Liver (tissue), 9 donors: ENCODE data around the gene COMMD1. TPM values are rescaled to one million over a fixed set of nuclear protein-coding genes. Genes with fewer than 3 reads are reported as not detected.

Experiments
- DNase-seq: peaks from one replicate; pipeline ENCODE4 v3.0.0-alpha.2; 2017; ENCODE audit warnings: low spot score
- H3K27ac ChIP-seq, 2 donors: one replicate each; pipeline ENCODE4 v1.7.0; 2013; ENCODE audit warnings: inconsistent platforms in 2 of 2, low read length in 2 of 2, control low read depth in 1 of 2, low read depth in 1 of 2, mild to moderate bottlenecking in 1 of 2
- H3K27me3 ChIP-seq, 4 donors: one replicate each; pipeline versions ENCODE4 v1.6.1 to v1.7.0; 2013; ENCODE audit warnings: low read length in 3 of 4, inconsistent platforms in 1 of 4, mild to moderate bottlenecking in 1 of 4, moderate library complexity in 1 of 4; ENCODE audit not compliant: control insufficient read depth in 4 of 4, insufficient read depth in 4 of 4
- H3K36me3 ChIP-seq, 4 donors: one replicate each; pipeline versions ENCODE4 v1.6.1 to v1.7.0; 2013; ENCODE audit warnings: low read length in 3 of 4, mild to moderate bottlenecking in 3 of 4, low read depth in 1 of 4, moderate library complexity in 1 of 4; ENCODE audit not compliant: control insufficient read depth in 4 of 4, insufficient read depth in 3 of 4
- H3K4me1 ChIP-seq, 4 donors: one replicate each; pipeline versions ENCODE4 v1.6.1 to v1.7.0; 2013; ENCODE audit warnings: low read length in 3 of 4, mild to moderate bottlenecking in 3 of 4, moderate library complexity in 1 of 4; ENCODE audit not compliant: control insufficient read depth in 4 of 4, insufficient read depth in 4 of 4
- H3K4me3 ChIP-seq, 3 donors: one replicate each; pipeline versions ENCODE4 v1.6.1 to v1.7.0; 2013; ENCODE audit warnings: low read length in 3 of 3, control low read depth in 1 of 3, low read depth in 1 of 3, mild to moderate bottlenecking in 1 of 3
- H3K9ac ChIP-seq, 2 donors: one replicate each; pipeline ENCODE4 v1.7.0; 2013; ENCODE audit warnings: low read length in 2 of 2, mild to moderate bottlenecking in 2 of 2, moderate library complexity in 2 of 2, control low read depth in 1 of 2, low read depth in 1 of 2
- H3K9me3 ChIP-seq, 4 donors: one replicate each; pipeline versions ENCODE4 v1.6.1 to v1.7.0; 2013; ENCODE audit warnings: low read length in 3 of 4; ENCODE audit not compliant: control insufficient read depth in 4 of 4
- EGR1 ChIP-seq, 2 donors: IDR thresholded peaks; 2 replicates each; pipeline ENCODE4 v1.6.1; 2016 to 2018; ENCODE audit warnings: antibody characterized with exemption in 2 of 2, low read depth in 2 of 2
- FOXA1 ChIP-seq: IDR thresholded peaks from 2 replicates; pipeline ENCODE4 v1.6.1; 2016; ENCODE audit warnings: antibody characterized with exemption
- FOXA2 ChIP-seq: IDR thresholded peaks from 2 replicates; pipeline ENCODE4 v1.6.1; 2016; ENCODE audit warnings: antibody characterized with exemption
- GABPA ChIP-seq, 2 donors: IDR thresholded peaks in 1 of 2; conservative IDR thresholded peaks in 1 of 2; 2 replicates each; pipeline ENCODE4 v1.6.1; 2016; ENCODE audit warnings: antibody characterized with exemption in 2 of 2, mild to moderate bottlenecking in 1 of 2, moderate library complexity in 1 of 2
- HNF4A ChIP-seq, 2 donors: conservative IDR thresholded peaks; 2 replicates each; pipeline ENCODE4 v1.6.1; 2016; ENCODE audit warnings: antibody characterized with exemption in 2 of 2, mild to moderate bottlenecking in 2 of 2
- HNF4G ChIP-seq: IDR thresholded peaks from 2 replicates; pipeline ENCODE4 v1.6.1; 2016; ENCODE audit warnings: antibody characterized with exemption
- JUND ChIP-seq, 2 donors: IDR thresholded peaks; 2 replicates each; pipeline ENCODE4 v1.6.1; 2016; ENCODE audit warnings: antibody characterized with exemption in 2 of 2
- NR2F2 ChIP-seq: IDR thresholded peaks from 2 replicates; pipeline ENCODE4 v1.6.1; 2016; ENCODE audit warnings: antibody characterized with exemption
- RAD21 ChIP-seq, 2 donors: IDR thresholded peaks; 2 replicates each; pipeline ENCODE4 v1.6.1; 2016; ENCODE audit warnings: antibody characterized with exemption in 2 of 2, mild to moderate bottlenecking in 2 of 2
- RXRA ChIP-seq, 2 donors: IDR thresholded peaks; 2 replicates each; pipeline ENCODE4 v1.6.1; 2017 to 2018; ENCODE audit warnings: antibody characterized with exemption in 2 of 2, mild to moderate bottlenecking in 1 of 2
- SP1 ChIP-seq: IDR thresholded peaks from 2 replicates; pipeline ENCODE4 v1.6.1; 2018; ENCODE audit warnings: antibody characterized with exemption, mild to moderate bottlenecking
- YY1 ChIP-seq: IDR thresholded peaks from 2 replicates; pipeline ENCODE4 v1.6.1; 2016; ENCODE audit warnings: antibody characterized with exemption, mild to moderate bottlenecking
- WGBS: extraction: QIAGEN DNeasy Blood & Tissue Kit; methylation state at CpG from one replicate; pipeline ENCODE4 v1.1.7; 2013; 5-methylcytosine and 5-hydroxymethylcytosine counted together
- polyA plus RNA-seq, 2 donors: library from polyadenylated mRNA; stranded (reverse) in 1 of 2; unstranded in 1 of 2; fragments of 200-250 nt in 1 of 2; fragments of >200 nt in 1 of 2; fragmentation: Nextera tagmentation in 1 of 2; extraction: Ambion mirVana in 1 of 2; gene quantifications; one replicate each; pipeline versions ENCODE4 v1.2.1 to v1.2.3, GENCODE V29; 2013 to 2015
- total RNA-seq, 2 donors: library from RNA; depleted of rRNA; stranded (reverse); fragments of >200 nt; gene quantifications; one replicate each; pipeline ENCODE4 v1.2.3, GENCODE V29; 2014
- TF ChIP-seq, protein P1 (sequence below): IDR thresholded peaks from 2 replicates; pipeline ENCODE4 v1.6.1; 2016; ENCODE audit warnings: antibody characterized with exemption
- TF ChIP-seq, protein P2 (sequence below): IDR thresholded peaks from 2 replicates; pipeline ENCODE4 v1.6.1; 2016; ENCODE audit warnings: antibody characterized with exemption, mild to moderate bottlenecking
- TF ChIP-seq, protein P3 (sequence below): IDR thresholded peaks from 2 replicates; pipeline ENCODE4 v1.6.1; 2016; ENCODE audit warnings: antibody characterized with exemption
- TF ChIP-seq, protein P4 (sequence below): fragments of 150-350 bp; IDR thresholded peaks from 2 replicates; pipeline ENCODE4 v1.5.1; 2017; ENCODE audit warnings: improper control_type of control experiment, low read depth, low read length; ENCODE audit not compliant: missing input control
- donor health status: healthy.
- donor health status: healthy.
- donor health status: healthy.
- donor health status: healthy.
- donor health status: healthy.

COMMD1 gene
- total and polyA plus RNA-seq, 4 donors, result 17.4 to 47.9 (median 20.7) TPM

DNA sequence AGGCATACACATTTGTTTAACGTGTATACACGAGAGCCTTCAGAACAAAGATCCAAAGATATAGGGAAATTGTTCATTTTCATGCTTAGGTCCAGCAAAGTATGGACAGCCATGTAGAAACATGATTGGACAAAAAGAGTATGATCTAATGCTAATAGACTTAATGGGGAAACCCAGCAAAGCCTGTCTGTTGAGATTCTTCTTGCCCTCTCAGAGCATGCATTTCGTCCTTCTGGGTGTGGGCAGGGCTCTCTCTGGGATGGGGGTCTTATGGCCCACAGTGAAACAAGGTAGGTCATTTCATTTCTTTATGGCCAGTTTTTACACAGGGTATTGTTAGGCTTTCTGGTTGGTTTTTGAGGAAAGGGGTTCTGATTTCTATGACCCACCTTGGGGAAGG is 124.4 kb downstream of the COMMD1 start:
- Histone ChIP-seq H3K4me3 (no peak overlapping the region), H3K27ac (no peak overlapping the region), H3K36me3 (no peaks in the 10 kb centered on the region), H3K9ac (no peak overlapping the region), H3K27me3 (no peaks in the 10 kb centered on the region), H3K4me1 (no peaks in the 10 kb centered on the region), H3K9me3 (no peaks in the 10 kb centered on the region)
- DNase-seq, result no peak
- WGBS, result 96% methylated on average over 3 of the region's 3 CpGs
- TF ChIP-seq, protein P1, sequence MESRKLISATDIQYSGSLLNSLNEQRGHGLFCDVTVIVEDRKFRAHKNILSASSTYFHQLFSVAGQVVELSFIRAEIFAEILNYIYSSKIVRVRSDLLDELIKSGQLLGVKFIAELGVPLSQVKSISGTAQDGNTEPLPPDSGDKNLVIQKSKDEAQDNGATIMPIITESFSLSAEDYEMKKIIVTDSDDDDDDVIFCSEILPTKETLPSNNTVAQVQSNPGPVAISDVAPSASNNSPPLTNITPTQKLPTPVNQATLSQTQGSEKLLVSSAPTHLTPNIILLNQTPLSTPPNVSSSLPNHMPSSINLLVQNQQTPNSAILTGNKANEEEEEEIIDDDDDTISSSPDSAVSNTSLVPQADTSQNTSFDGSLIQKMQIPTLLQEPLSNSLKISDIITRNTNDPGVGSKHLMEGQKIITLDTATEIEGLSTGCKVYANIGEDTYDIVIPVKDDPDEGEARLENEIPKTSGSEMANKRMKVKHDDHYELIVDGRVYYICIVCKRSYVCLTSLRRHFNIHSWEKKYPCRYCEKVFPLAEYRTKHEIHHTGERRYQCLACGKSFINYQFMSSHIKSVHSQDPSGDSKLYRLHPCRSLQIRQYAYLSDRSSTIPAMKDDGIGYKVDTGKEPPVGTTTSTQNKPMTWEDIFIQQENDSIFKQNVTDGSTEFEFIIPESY, result no peak
- TF ChIP-seq, protein P2, sequence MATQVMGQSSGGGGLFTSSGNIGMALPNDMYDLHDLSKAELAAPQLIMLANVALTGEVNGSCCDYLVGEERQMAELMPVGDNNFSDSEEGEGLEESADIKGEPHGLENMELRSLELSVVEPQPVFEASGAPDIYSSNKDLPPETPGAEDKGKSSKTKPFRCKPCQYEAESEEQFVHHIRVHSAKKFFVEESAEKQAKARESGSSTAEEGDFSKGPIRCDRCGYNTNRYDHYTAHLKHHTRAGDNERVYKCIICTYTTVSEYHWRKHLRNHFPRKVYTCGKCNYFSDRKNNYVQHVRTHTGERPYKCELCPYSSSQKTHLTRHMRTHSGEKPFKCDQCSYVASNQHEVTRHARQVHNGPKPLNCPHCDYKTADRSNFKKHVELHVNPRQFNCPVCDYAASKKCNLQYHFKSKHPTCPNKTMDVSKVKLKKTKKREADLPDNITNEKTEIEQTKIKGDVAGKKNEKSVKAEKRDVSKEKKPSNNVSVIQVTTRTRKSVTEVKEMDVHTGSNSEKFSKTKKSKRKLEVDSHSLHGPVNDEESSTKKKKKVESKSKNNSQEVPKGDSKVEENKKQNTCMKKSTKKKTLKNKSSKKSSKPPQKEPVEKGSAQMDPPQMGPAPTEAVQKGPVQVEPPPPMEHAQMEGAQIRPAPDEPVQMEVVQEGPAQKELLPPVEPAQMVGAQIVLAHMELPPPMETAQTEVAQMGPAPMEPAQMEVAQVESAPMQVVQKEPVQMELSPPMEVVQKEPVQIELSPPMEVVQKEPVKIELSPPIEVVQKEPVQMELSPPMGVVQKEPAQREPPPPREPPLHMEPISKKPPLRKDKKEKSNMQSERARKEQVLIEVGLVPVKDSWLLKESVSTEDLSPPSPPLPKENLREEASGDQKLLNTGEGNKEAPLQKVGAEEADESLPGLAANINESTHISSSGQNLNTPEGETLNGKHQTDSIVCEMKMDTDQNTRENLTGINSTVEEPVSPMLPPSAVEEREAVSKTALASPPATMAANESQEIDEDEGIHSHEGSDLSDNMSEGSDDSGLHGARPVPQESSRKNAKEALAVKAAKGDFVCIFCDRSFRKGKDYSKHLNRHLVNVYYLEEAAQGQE, result no peak
- TF ChIP-seq JUND (IDR thresholded peaks at IDR 0.05) (no peak), RAD21 (IDR thresholded peaks at IDR 0.05) (no peak), NR2F2 (no peak), YY1 (no peak), HNF4G (no peak), SP1 (no peak), HNF4A (conservative IDR thresholded peaks at IDR 0.05) (no peak), EGR1 (IDR thresholded peaks at IDR 0.05; ENCODE audit: low read depth in 2 of 2) (no peak)
- TF ChIP-seq, protein P3, sequence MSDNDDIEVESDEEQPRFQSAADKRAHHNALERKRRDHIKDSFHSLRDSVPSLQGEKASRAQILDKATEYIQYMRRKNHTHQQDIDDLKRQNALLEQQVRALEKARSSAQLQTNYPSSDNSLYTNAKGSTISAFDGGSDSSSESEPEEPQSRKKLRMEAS, result no peak
- TF ChIP-seq, protein P4, sequence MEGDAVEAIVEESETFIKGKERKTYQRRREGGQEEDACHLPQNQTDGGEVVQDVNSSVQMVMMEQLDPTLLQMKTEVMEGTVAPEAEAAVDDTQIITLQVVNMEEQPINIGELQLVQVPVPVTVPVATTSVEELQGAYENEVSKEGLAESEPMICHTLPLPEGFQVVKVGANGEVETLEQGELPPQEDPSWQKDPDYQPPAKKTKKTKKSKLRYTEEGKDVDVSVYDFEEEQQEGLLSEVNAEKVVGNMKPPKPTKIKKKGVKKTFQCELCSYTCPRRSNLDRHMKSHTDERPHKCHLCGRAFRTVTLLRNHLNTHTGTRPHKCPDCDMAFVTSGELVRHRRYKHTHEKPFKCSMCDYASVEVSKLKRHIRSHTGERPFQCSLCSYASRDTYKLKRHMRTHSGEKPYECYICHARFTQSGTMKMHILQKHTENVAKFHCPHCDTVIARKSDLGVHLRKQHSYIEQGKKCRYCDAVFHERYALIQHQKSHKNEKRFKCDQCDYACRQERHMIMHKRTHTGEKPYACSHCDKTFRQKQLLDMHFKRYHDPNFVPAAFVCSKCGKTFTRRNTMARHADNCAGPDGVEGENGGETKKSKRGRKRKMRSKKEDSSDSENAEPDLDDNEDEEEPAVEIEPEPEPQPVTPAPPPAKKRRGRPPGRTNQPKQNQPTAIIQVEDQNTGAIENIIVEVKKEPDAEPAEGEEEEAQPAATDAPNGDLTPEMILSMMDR, result no peak

DNA sequence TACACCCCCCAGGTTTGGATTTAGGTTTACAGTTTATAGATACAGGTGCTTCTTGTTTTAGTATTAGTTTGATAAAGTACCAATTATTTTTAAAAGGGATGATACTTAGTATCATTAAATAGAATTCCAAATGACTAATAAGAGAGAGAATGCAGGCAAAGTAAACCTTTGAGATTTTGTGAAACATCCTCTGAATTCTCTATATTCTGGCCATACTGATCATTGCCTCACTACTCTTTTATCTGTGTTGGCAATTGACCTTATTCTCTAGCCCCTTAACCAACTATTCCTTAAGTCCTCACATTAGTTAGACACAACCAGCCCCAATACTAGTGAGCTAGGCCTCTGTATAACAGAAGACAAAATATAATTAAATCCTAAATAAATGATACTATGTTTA is 125.4 kb downstream of the COMMD1 start:
- Histone ChIP-seq H3K9ac (no peak overlapping the region), H3K4me3 (no peak overlapping the region), H3K27ac (no peak overlapping the region), H3K9me3 (no peaks in the 10 kb centered on the region), H3K27me3 (no peaks in the 10 kb centered on the region), H3K36me3 (no peaks in the 10 kb centered on the region), H3K4me1 (no peaks in the 10 kb centered on the region)
- DNase-seq, result no peak
- TF ChIP-seq, protein P4, result no peak
- TF ChIP-seq RAD21 (IDR thresholded peaks at IDR 0.05) (no peak), JUND (IDR thresholded peaks at IDR 0.05) (no peak), RXRA (IDR thresholded peaks at IDR 0.05) (no peak), FOXA2 (no peak), HNF4A (conservative IDR thresholded peaks at IDR 0.05) (no peak), FOXA1 (no peak), SP1 (no peak), NR2F2 (no peak), GABPA (IDR thresholded peaks at IDR 0.05 in 1 of 2, conservative IDR thresholded peaks at IDR 0.05 in 1 of 2) (no peak), HNF4G (no peak)
- TF ChIP-seq, protein P2, result no peak
- TF ChIP-seq, protein P3, result no peak
